BLaER1 treated with 17β-estradiol and CSF1 and Interleukin-3, amounts not matched to agents 10 nM and 100 nM (cell line): ENCODE data around the gene MDM4.
A peak's percentile ranks its signal among the peaks of the same experiment; 100 is the strongest.

Experiments used
- H3K27ac ChIP-seq, 11 experiments: shearing (Covaris generic); formaldehyde crosslinking; 2 replicates each; pipeline ENCODE4 v1.8.1; 2022
- H3K27me3 ChIP-seq, 11 experiments: shearing (Covaris generic); formaldehyde crosslinking; 2 replicates each; pipeline ENCODE4 v1.8.1; 2022
- H3K36me3 ChIP-seq, 11 experiments: shearing (Covaris generic); formaldehyde crosslinking; 2 replicates each; pipeline ENCODE4 v1.8.1; 2022
- H3K4me1 ChIP-seq, 10 experiments: shearing (Covaris generic); formaldehyde crosslinking; 2 replicates each; pipeline ENCODE4 v1.8.1; 2022
- H3K4me2 ChIP-seq, 11 experiments: shearing (Covaris generic); formaldehyde crosslinking; 2 replicates each; pipeline ENCODE4 v1.8.1; 2022
- H3K4me3 ChIP-seq, 10 experiments: shearing (Covaris generic); formaldehyde crosslinking; 2 replicates each; pipeline ENCODE4 v1.8.1; 2022
- H3K9ac ChIP-seq, 11 experiments: shearing (Covaris generic); formaldehyde crosslinking; 2 replicates each; pipeline ENCODE4 v1.8.1; 2022
- H3K9me3 ChIP-seq, 11 experiments: shearing (Covaris generic); formaldehyde crosslinking; replicated peaks in 1 of 11; 2 replicates each; pipeline ENCODE4 v1.8.1; 2022
- H4K20me1 ChIP-seq, 11 experiments: shearing (Covaris generic); formaldehyde crosslinking; 2 replicates each; pipeline ENCODE4 v1.8.1; 2022
- Cebpa-rat ChIP-seq, 11 experiments: shearing (Covaris generic); IDR thresholded peaks; 2 replicates each; pipeline ENCODE4 v1.8.1; 2022

Gene MDM4

GRCh38 chr1:204577794-204578478, 61.7 kb downstream of the MDM4 start:
- H3K9ac ChIP-seq, result peak overlapping the region in 10 of 11 experiments; percentile 20 to 71 (median 65); a peak in 20 of 22 replicates
- no peaks in the 10 kb centered on the region for H3K27me3 ChIP-seq
- peak overlapping the region; percentile 79 to 97 (median 93) for H3K4me2 ChIP-seq
- peak overlapping the region in 10 of 11 experiments; percentile 7 to 78 (median 72); a peak in 18 of 22 replicates for H3K27ac ChIP-seq
- peaks cover 23 to 73% (median 65%) of the 10 kb centered on the region in 10 experiments for H3K4me1 ChIP-seq
- no peaks in the 10 kb centered on the region for H3K9me3 ChIP-seq
- peaks cover 0 to 8% (median 0%) of the 10 kb centered on the region in 11 experiments; a peak in 3 of 22 replicates for H4K20me1 ChIP-seq
- H3K4me3 ChIP-seq, result peak overlapping the region in 9 of 10 experiments; percentile 32 to 57 (median 47); a peak in 15 of 20 replicates
- H3K36me3 ChIP-seq, result peaks cover 0 to 14% (median 8%) of the 10 kb centered on the region in 11 experiments; a peak in 9 of 22 replicates
- no peak for TF ChIP-seq Cebpa-rat (IDR thresholded peaks at IDR 0.05)

- peaks cover 23 to 65% (median 58%) of the 10 kb centered on the region in 10 experiments for H3K4me1 ChIP-seq
These were observed 62.9 kb downstream of the MDM4 start for GRCh38 chr1:204578867-204579664.

GRCh38 chr1:204579681-204580080, 63.5 kb downstream of the MDM4 start:
- H4K20me1 ChIP-seq, result no peaks in the 10 kb centered on the region; a peak in 1 of 22 replicates
- H3K27ac ChIP-seq, result peak overlapping the region in 9 of 11 experiments; percentile 60 to 78 (median 73); a peak in 17 of 22 replicates
- no peaks in the 10 kb centered on the region for H3K27me3 ChIP-seq
- H3K4me2 ChIP-seq, result peak overlapping the region; percentile 79 to 97 (median 93)
- peaks cover 27 to 65% (median 58%) of the 10 kb centered on the region in 10 experiments for H3K4me1 ChIP-seq
- peaks cover 0 to under 1% (median 0%) of the 10 kb centered on the region in 11 experiments; a peak in 3 of 22 replicates for H3K36me3 ChIP-seq
- no peak for TF ChIP-seq Cebpa-rat (IDR thresholded peaks at IDR 0.05)
- peak overlapping the region in 8 of 10 experiments; percentile 40 to 57 (median 48); a peak in 14 of 20 replicates for H3K4me3 ChIP-seq
- H3K9me3 ChIP-seq, result no peaks in the 10 kb centered on the region
- H3K9ac ChIP-seq, result peak overlapping the region in 9 of 11 experiments; percentile 52 to 73 (median 66); a peak in 17 of 22 replicates

More at GRCh38 chr1:204578867-204579664, 62.9 kb downstream of the MDM4 start:
- Histone ChIP-seq H3K9ac (peak overlapping the region; percentile 11 to 73 (median 65); a peak in 20 of 22 replicates), H3K27me3 (no peaks in the 10 kb centered on the region), H3K4me2 (peak overlapping the region; percentile 79 to 97 (median 93)), H3K27ac (peak overlapping the region in 10 of 11 experiments; percentile 31 to 78 (median 73); a peak in 18 of 22 replicates), H3K9me3 (no peaks in the 10 kb centered on the region), H4K20me1 (peaks cover 0 to 3% (median 0%) of the 10 kb centered on the region in 11 experiments; a peak in 3 of 22 replicates), H3K36me3 (peaks cover 0 to 4% (median 0%) of the 10 kb centered on the region in 11 experiments; a peak in 3 of 22 replicates), H3K4me3 (peak overlapping the region; percentile 26 to 57 (median 46); a peak in 19 of 20 replicates)
- TF ChIP-seq Cebpa-rat (IDR thresholded peaks at IDR 0.05), result no peak

GRCh38 chr1:204580862-204581261, 64.7 kb downstream of the MDM4 start:
- H3K9ac ChIP-seq, result no peak overlapping the region
- H3K4me2 ChIP-seq, result no peak overlapping the region
- H3K9me3 ChIP-seq, result no peaks in the 10 kb centered on the region
- no peaks in the 10 kb centered on the region; a peak in 1 of 22 replicates for H4K20me1 ChIP-seq
- peaks cover 34 to 62% (median 60%) of the 10 kb centered on the region in 10 experiments for H3K4me1 ChIP-seq
- H3K36me3 ChIP-seq, result no peaks in the 10 kb centered on the region; a peak in 1 of 22 replicates
- no peak overlapping the region for H3K27ac ChIP-seq
- TF ChIP-seq Cebpa-rat (IDR thresholded peaks at IDR 0.05), result no peak
- no peaks in the 10 kb centered on the region for H3K27me3 ChIP-seq
- no peak overlapping the region for H3K4me3 ChIP-seq

GRCh38 chr1:204581759-204582158, 65.6 kb downstream of the MDM4 start:
- Histone ChIP-seq H3K4me1 (peaks cover 34 to 59% (median 54%) of the 10 kb centered on the region in 10 experiments), H3K27ac (no peak overlapping the region), H3K36me3 (no peaks in the 10 kb centered on the region; a peak in 1 of 22 replicates), H3K4me2 (peak overlapping the region in 1 of 11 experiments; percentile 7; a peak in 1 of 22 replicates), H4K20me1 (no peaks in the 10 kb centered on the region; a peak in 1 of 22 replicates), H3K4me3 (no peak overlapping the region), H3K9me3 (no peaks in the 10 kb centered on the region), H3K27me3 (no peaks in the 10 kb centered on the region), H3K9ac (no peak overlapping the region)
- no peak for TF ChIP-seq Cebpa-rat (IDR thresholded peaks at IDR 0.05)

- no peaks in the 10 kb centered on the region for H3K9me3 ChIP-seq
- H3K4me2 ChIP-seq, result peak overlapping the region in 10 of 11 experiments; percentile 35 to 81 (median 70); a peak in 19 of 22 replicates
- H4K20me1 ChIP-seq, result no peaks in the 10 kb centered on the region
- 0 out of 22 replicates have a peak overlapping the region, but pooled peaks of 2 of the 11 experiments have one; percentile 31 to 37 for H3K9ac ChIP-seq
- peak in 3 of 11 experiments; percentile 12 to 73 (median 46); a peak in 4 of 22 replicates for TF ChIP-seq Cebpa-rat (IDR thresholded peaks at IDR 0.05)
- no peaks in the 10 kb centered on the region; a peak in 1 of 22 replicates for H3K36me3 ChIP-seq
- peaks cover 19 to 43% (median 38%) of the 10 kb centered on the region in 10 experiments for H3K4me1 ChIP-seq
- H3K27me3 ChIP-seq, result no peaks in the 10 kb centered on the region
- H3K4me3 ChIP-seq, result no peak overlapping the region
- 0 out of 22 replicates have a peak overlapping the region, but pooled peaks of 1 of the 11 experiments have one; percentile 18 for H3K27ac ChIP-seq
These were observed 67.9 kb downstream of the MDM4 start for GRCh38 chr1:204583909-204584632.

GRCh38 chr1:204584699-204585372, 68.6 kb downstream of the MDM4 start:
- no peak for TF ChIP-seq Cebpa-rat (IDR thresholded peaks at IDR 0.05)
- Histone ChIP-seq H3K27ac (peak overlapping the region in 1 of 11 experiments; percentile 18; a peak in 2 of 22 replicates), H3K36me3 (no peaks in the 10 kb centered on the region; a peak in 1 of 22 replicates), H3K9ac (peak overlapping the region in 3 of 11 experiments; percentile 3 to 37 (median 31); a peak in 1 of 22 replicates), H3K4me1 (peaks cover 12 to 36% (median 30%) of the 10 kb centered on the region in 10 experiments), H4K20me1 (no peaks in the 10 kb centered on the region), H3K4me2 (peak overlapping the region; percentile 35 to 81 (median 70)), H3K9me3 (no peaks in the 10 kb centered on the region), H3K4me3 (no peak overlapping the region), H3K27me3 (no peaks in the 10 kb centered on the region)
